ENCODE results near the gene TMEM120A.
"Not testable (repeated sequence)": the region's sequence is repeated elsewhere in the genome, so short reads cannot be mapped to it uniquely, and the experiment has no call there.

Gene TMEM120A

GRCh38 chr7:75994388-75995051, at the start of gene TMEM120A:
TSS of gene TMEM120A (minus strand) at chr7:75994595. CDS start at chr7:75994570, 25 bp downstream.
- H3K9me3 Mint-ChIP-seq, result no peaks in the 10 kb centered on the region
- H3K27me3 Mint-ChIP-seq (ENCODE audit: low read depth), result no peaks in the 10 kb centered on the region
- peaks cover 17% of the 10 kb centered on the region for H3K4me1 Mint-ChIP-seq
- H3K4me3 Mint-ChIP-seq, result peak within 1 kb of the TSS; percentile 86 to 91 (median 91)
- TF ChIP-seq CTCF (IDR thresholded peaks at IDR 0.05; ENCODE audit: unreplicated experiment in 3 of 3), result peak; percentile 15 to 38 (median 26)
- H3K36me3 Mint-ChIP-seq (ENCODE audit: low read depth), result peaks cover 36% of the 10 kb centered on the region
- H3K27ac Mint-ChIP-seq, result peak within 1 kb of the TSS in 2 of 3 experiments; percentile 69 to 79

DNA sequence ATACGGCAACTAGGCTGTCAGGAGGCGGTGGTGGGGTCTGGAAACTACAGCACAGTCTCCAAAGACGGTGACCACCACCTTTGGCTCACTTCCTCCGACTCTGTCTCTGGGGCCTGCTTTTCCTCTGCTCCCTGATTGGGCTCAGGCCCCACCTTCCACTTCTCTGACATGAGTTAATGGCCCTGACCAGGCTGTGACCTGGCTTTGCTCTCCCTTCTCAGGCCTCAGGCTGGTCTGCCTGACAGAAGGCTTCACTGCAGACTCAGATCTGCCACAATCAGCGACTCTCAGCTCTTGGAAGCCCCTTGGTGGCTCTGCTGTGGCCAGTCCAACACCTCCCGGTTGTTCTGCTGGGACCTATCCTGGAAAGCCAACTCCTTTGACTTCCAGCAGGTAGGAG, 45.7 kb upstream of the TMEM120A start:
- Mint-ChIP-seq H3K9me3 (no peaks in the 10 kb centered on the region), H3K27me3 (ENCODE audit: low read depth) (no peaks in the 10 kb centered on the region), H3K4me3 (no peak overlapping the region), H3K27ac (peak overlapping the region in 1 of 3 experiments; percentile 63), H3K4me1 (no peaks in the 10 kb centered on the region), H3K36me3 (ENCODE audit: low read depth) (peaks cover 7% of the 10 kb centered on the region)
- TF ChIP-seq CTCF (IDR thresholded peaks at IDR 0.05; ENCODE audit: unreplicated experiment in 3 of 3), result no peak

GRCh38 chr7:76037310-76037709, 42.9 kb upstream of the TMEM120A start:
- no peaks in the 10 kb centered on the region for H3K4me1 Mint-ChIP-seq
- H3K27ac Mint-ChIP-seq, result no peak overlapping the region
- no peaks in the 10 kb centered on the region for H3K9me3 Mint-ChIP-seq
- peaks cover 4% of the 10 kb centered on the region for H3K36me3 Mint-ChIP-seq (ENCODE audit: low read depth)
- no peak overlapping the region for H3K4me3 Mint-ChIP-seq
- H3K27me3 Mint-ChIP-seq (ENCODE audit: low read depth), result no peaks in the 10 kb centered on the region
- TF ChIP-seq CTCF (IDR thresholded peaks at IDR 0.05; ENCODE audit: unreplicated experiment in 3 of 3), result no peak

DNA sequence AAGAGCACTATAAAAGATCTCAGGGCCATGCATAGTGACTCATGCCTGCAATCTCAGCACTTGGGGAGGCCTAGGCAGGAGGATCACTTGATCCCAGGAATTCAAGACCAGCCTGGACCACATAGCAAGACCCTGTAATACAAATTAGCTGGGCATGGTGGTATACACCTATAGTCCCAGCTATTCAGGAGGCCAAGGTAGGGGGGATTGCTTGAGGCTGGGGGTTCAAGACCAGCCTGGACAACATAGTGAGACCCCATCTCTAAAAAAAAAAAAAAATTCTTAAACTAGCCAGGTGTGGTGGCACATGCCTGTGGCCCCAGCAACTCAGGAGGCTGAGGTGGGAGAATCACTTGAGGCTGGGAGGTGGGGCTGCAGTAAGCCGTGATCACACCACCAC, 37.6 kb upstream of the TMEM120A start:
- no peak overlapping the region for H3K27ac Mint-ChIP-seq
- no peaks in the 10 kb centered on the region for H3K9me3 Mint-ChIP-seq
- no peak overlapping the region for H3K4me3 Mint-ChIP-seq
- H3K27me3 Mint-ChIP-seq (ENCODE audit: low read depth), result no peaks in the 10 kb centered on the region
- H3K36me3 Mint-ChIP-seq (ENCODE audit: low read depth), result peaks cover 11% of the 10 kb centered on the region
- H3K4me1 Mint-ChIP-seq, result no peaks in the 10 kb centered on the region
- TF ChIP-seq CTCF (IDR thresholded peaks at IDR 0.05; ENCODE audit: unreplicated experiment in 3 of 3), result no peak

GRCh38 chr7:76029682-76030081, 35.3 kb upstream of the TMEM120A start:
- H3K4me1 Mint-ChIP-seq; H3K4me3 Mint-ChIP-seq; H3K27ac Mint-ChIP-seq; H3K27me3 Mint-ChIP-seq (ENCODE audit: low read depth); H3K9me3 Mint-ChIP-seq: not testable (repeated sequence)
- peaks cover 19% of the 10 kb centered on the region for H3K36me3 Mint-ChIP-seq (ENCODE audit: low read depth)

- no peak overlapping the region for H3K4me3 Mint-ChIP-seq
- H3K9me3 Mint-ChIP-seq, result no peaks in the 10 kb centered on the region
- peak overlapping the region in 2 of 3 experiments; percentile 35 to 47 for H3K27ac Mint-ChIP-seq
- no peaks in the 10 kb centered on the region for H3K27me3 Mint-ChIP-seq (ENCODE audit: low read depth)
- peaks cover 42% of the 10 kb centered on the region for H3K36me3 Mint-ChIP-seq (ENCODE audit: low read depth)
- no peak for TF ChIP-seq CTCF (IDR thresholded peaks at IDR 0.05; ENCODE audit: unreplicated experiment in 3 of 3)
- no peaks in the 10 kb centered on the region for H3K4me1 Mint-ChIP-seq
Measured at GRCh38 chr7:76023002-76023401, 28.6 kb upstream of the TMEM120A start.

Data from nephron (organoid).